A673 (cell line): Measurements from ENCODE around the gene CDHR4. TPM values are rescaled to one million over a fixed set of nuclear protein-coding genes. Genes with fewer than 3 reads are reported as not detected.

Experiments used
- BruUV-seq: library from RNA; stranded (reverse); fragments of 400-500 nt; replicated peaks from 2 replicates; lab custom pipeline; 2021; lab: Mats Ljungman, UMichigan
- CTCF ChIA-PET: fragments of 300-600 bp; sonication (Branson Sonifier 250); formaldehyde crosslinking; loops from one replicate; lab custom pipeline; 2022; ENCODE audit warnings: antibody characterized with exemption; lab: Charles Lee
- POLR2A ChIA-PET: fragments of 300-600 bp; sonication (Branson Sonifier 250); formaldehyde crosslinking; loops from one replicate; lab custom pipeline; 2022; ENCODE audit warnings: antibody characterized with exemption; ENCODE audit not compliant: low non-redundant PET; lab: Charles Lee
- DNase-seq: peaks from one replicate; pipeline ENCODE4 v3.0.0-alpha.2; 2015; ENCODE audit warnings: low spot score
- H3K27ac ChIP-seq: fragments of 200-600 bp; sonication (generic); 2 replicates; pipeline ENCODE4 v1.5.1; 2016; ENCODE audit warnings: mixed run types, low read depth, mild to moderate bottlenecking, mixed read lengths, antibody characterized with exemption, low read length; ENCODE audit not compliant: poor library complexity, severe bottlenecking
- H3K27me3 ChIP-seq: fragments of 200-600 bp; sonication (generic); replicated peaks from 2 replicates; pipeline ENCODE4 v1.6.1; 2017; ENCODE audit warnings: mixed run types, low read depth, mild to moderate bottlenecking, mixed read lengths, antibody characterized with exemption, low read length; ENCODE audit not compliant: insufficient read depth, poor library complexity
- H3K36me3 ChIP-seq: fragments of 200-600 bp; sonication (generic); 2 replicates; pipeline ENCODE4 v1.6.1; 2016; ENCODE audit warnings: mixed run types, mild to moderate bottlenecking, mixed read lengths, antibody characterized with exemption, low read length; ENCODE audit not compliant: insufficient read depth, poor library complexity, severe bottlenecking
- H3K4me1 ChIP-seq: fragments of 200-600 bp; sonication (generic); 2 replicates; pipeline ENCODE4 v1.6.1; 2017; ENCODE audit warnings: mixed run types, mild to moderate bottlenecking, mixed read lengths, antibody characterized with exemption, low read length; ENCODE audit not compliant: insufficient read depth, poor library complexity, severe bottlenecking
- H3K4me3 ChIP-seq: fragments of 200-600 bp; sonication (generic); 2 replicates; pipeline ENCODE4 v1.5.1; 2016; ENCODE audit warnings: low read depth, mixed run types, mild to moderate bottlenecking, mixed read lengths, low read length; ENCODE audit not compliant: poor library complexity, severe bottlenecking
- H3K9me3 ChIP-seq: fragments of 200-600 bp; sonication (generic); 2 replicates; pipeline ENCODE4 v1.6.1; 2016; ENCODE audit warnings: mixed run types, low read depth, mild to moderate bottlenecking, mixed read lengths, antibody characterized with exemption, low read length; ENCODE audit not compliant: poor library complexity, severe bottlenecking
- EZH2 ChIP-seq: fragments of 200-600 bp; sonication (generic); IDR thresholded peaks from 2 replicates; pipeline ENCODE4 v1.6.1; 2017; ENCODE audit warnings: borderline replicate concordance, low read depth, mild to moderate bottlenecking, mixed read lengths, antibody characterized with exemption, low read length; ENCODE audit not compliant: poor library complexity, severe bottlenecking
- intact Hi-C: fragments of 100-400 bp; cut with micrococcal nuclease; formaldehyde crosslinking; loops from one replicate; pipeline ENCODE4 v1.10.0; 2022; ENCODE audit not compliant: unreplicated experiment
- total RNA-seq: library from RNA; stranded (reverse); gene quantifications from 2 replicates; pipeline ENCODE4 v1.2.3, GENCODE V29; 2021
- TF ChIP-seq, protein P1 (sequence below): fragments of 300-800, 200-600 bp; sonication (generic); conservative IDR thresholded peaks from 2 replicates; pipeline ENCODE4 v1.5.1; 2017; ENCODE audit warnings: low read depth, mild to moderate bottlenecking, antibody characterized with exemption, low read length, moderate library complexity, mixed read lengths

The CDHR4 gene
- total RNA-seq, 1 experiment from 2014 or later: not detected

DNA sequence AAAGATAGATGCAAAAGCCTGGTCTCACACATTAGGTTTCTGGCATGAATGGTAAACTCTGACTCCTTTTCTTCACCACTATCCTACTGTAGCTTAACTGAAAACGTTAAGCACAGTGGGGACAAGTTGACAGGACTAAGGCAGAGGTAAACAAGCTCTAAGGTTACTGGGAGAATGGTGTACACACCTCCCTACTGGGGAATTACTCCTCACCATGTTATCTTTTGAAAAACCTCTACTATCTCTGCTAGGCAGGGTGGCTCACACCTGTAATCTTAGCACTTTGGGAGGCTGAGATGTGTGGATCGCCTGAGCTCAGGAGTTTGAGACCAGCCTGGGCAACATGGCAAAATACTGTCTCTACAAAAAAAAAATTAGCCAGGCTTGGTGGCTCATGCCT lies 42.5 kb downstream of the CDHR4 start:
- H3K27me3 ChIP-seq: no peaks in the 10 kb centered on the region
- no peak overlapping the region for H3K27ac ChIP-seq
- no peak overlapping the region for H3K4me3 ChIP-seq
- ChIA-PET CTCF (no interaction called here), POLR2A (no interaction called here)
- no peaks in the 10 kb centered on the region for H3K4me1 ChIP-seq
- no peak for TF ChIP-seq EZH2
- TF ChIP-seq, protein P1, sequence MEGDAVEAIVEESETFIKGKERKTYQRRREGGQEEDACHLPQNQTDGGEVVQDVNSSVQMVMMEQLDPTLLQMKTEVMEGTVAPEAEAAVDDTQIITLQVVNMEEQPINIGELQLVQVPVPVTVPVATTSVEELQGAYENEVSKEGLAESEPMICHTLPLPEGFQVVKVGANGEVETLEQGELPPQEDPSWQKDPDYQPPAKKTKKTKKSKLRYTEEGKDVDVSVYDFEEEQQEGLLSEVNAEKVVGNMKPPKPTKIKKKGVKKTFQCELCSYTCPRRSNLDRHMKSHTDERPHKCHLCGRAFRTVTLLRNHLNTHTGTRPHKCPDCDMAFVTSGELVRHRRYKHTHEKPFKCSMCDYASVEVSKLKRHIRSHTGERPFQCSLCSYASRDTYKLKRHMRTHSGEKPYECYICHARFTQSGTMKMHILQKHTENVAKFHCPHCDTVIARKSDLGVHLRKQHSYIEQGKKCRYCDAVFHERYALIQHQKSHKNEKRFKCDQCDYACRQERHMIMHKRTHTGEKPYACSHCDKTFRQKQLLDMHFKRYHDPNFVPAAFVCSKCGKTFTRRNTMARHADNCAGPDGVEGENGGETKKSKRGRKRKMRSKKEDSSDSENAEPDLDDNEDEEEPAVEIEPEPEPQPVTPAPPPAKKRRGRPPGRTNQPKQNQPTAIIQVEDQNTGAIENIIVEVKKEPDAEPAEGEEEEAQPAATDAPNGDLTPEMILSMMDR: no peak
- no peak for DNase-seq
- no peaks in the 10 kb centered on the region for H3K36me3 ChIP-seq
- intact Hi-C loops: no loop called here
- no peaks in the 10 kb centered on the region for H3K9me3 ChIP-seq
- BruUV-seq: no TSS peak

DNA sequence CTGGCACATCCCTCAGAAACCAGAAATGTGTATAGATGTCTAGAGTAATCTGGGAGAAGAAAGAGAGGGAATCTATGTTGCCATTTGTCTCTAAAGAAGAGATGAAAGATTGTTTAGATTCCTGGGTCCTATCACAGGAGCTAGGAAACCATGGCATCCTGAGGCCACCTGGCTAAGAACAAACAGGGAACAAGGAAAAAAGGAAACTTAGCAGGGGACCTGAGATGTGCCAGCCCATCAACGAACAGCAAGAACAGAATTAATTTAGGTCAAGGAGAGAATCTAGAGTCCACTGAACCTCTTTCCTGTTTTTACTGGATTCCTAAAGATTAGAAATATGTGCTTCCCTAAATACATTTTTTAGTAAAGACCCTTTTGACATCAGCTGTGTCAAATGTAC lies 43.6 kb downstream of the CDHR4 start:
- intact Hi-C loops: no loop called here
- no peaks in the 10 kb centered on the region for H3K36me3 ChIP-seq
- H3K4me3 ChIP-seq: no peak overlapping the region
- no peaks in the 10 kb centered on the region for H3K9me3 ChIP-seq
- POLR2A ChIA-PET: no interaction called here
- no TSS peak for BruUV-seq
- CTCF ChIA-PET: no interaction called here
- no peak overlapping the region for H3K27ac ChIP-seq
- DNase-seq: no peak
- H3K4me1 ChIP-seq: no peaks in the 10 kb centered on the region
- no peaks in the 10 kb centered on the region for H3K27me3 ChIP-seq
- TF ChIP-seq, protein P1: no peak
- no peak for TF ChIP-seq EZH2

DNA sequence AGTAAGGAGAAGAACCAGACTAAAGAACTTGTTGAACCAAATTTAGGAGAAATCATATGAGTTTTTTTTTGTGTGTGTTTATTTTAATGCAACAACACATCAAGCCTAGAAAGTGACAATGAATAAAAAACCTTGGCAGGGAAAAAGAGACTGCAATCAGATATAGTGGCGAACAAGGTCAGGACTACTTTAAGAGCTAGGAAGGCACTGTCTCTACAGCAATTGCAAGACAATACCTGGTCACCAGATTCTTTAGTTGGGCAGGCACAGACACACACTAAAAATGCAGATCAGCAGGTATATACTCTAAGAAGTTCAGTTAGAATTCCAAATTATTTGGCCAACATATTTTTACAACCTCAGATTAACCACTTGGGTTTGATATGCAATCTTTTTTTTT lies 45.1 kb downstream of the CDHR4 start:
- BruUV-seq: no TSS peak

More for the DNA sequence above, 45.1 kb downstream of the CDHR4 start:
- Histone ChIP-seq H3K9me3 (no peaks in the 10 kb centered on the region), H3K36me3 (no peaks in the 10 kb centered on the region), H3K4me3 (no peak overlapping the region), H3K27ac (no peak overlapping the region), H3K4me1 (no peaks in the 10 kb centered on the region), H3K27me3 (no peaks in the 10 kb centered on the region)
- DNase-seq: no peak
- no peak for TF ChIP-seq EZH2
- TF ChIP-seq, protein P1: no peak
- intact Hi-C loops: no loop called here
- ChIA-PET POLR2A (no interaction called here), CTCF (no interaction called here)
